Measurements from ENCODE around the gene UPK3BL1.
"Not testable (repeated sequence)": the region's sequence is repeated elsewhere in the genome, so short reads cannot be mapped to it uniquely, and the experiment has no call there.

The UPK3BL1 gene

DNA sequence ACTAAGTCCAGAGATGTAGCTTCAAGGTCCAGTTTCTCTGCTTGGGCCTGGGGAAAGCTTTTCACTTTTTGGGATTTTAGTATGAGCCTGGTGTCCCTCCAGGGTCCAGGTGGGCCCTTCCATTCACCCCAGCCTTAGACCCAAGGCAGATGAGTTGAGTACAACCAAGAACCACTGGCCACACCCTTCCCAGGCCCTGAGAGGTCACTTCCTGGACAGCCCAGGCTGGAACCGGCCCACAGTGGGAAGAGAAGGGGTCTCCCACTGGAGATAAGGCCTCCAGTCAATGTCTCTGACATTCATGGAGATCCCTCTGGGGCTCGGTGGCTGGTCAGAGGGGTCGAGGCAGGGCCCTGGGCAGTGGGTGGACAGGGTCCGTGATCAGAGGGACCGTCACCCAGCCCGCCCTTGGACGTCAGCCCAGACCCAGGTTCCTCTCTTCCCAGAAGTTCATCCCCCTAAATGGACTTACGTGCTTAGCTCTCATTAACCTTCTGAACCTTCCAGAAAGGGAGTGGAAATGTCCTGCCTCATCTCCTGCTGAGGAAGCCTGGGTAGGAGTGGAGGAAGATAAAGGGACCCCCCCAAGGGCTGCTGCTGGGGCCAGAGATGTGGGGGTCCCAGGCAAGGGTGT, 15.2 kb downstream of the UPK3BL1 start:
- not testable (repeated sequence) for DNase-seq (ENCODE audit: low read depth in 2 of 2)

DNA sequence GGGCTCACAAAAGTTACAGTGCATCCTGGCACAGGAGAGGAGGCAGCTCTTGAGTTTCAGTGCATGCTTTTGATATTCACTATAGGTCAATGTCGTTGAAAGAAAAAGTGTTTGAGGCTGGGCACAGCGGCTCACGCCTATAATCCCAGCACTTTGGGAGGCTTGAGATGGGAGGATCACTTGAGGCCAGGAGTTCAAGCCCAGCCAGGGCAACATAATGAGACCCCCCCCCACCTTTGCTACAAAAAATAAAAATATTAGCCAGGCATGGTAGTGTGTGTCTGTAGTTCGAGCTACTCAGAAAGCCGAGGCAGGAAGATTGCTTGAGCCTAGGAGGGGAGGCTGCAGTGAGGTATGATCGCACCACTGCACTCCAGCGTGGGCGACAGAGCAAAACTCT, 24.5 kb downstream of the UPK3BL1 start:
- not testable (repeated sequence) for DNase-seq (ENCODE audit: low read depth in 2 of 2)

DNA sequence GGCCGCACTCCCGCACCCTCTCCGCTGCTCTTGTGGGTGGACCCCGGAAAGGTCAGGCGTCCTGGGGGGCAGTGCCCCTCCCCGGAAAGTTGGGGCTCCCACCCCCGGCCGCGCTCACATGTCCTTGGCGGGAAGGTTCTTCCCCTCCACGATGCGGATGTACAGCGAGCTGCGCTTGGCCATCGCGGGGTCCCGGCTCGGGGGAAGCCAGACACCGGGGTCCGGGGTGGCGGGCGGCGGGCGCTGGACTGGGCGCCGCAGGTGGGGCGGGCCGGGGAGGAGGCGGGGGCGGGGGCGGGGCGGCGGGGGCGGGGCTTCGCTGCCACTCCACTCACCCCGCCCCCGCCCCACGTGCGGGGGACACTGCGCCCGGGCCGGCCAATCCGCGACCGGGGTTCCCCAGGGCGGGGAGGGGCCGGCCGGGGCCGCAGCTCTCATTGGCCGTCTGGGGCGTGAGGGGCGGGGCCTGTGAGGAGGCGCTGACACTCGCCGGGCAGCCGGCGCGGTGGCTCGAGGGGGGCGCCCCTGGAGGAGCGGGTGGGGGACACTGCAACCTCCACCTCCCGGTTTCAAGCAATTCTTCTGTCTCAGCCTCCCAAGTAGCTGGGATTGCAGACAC, 26.0 kb downstream of the UPK3BL1 start, which contains the start of gene RASA4:
Gene RASA4, minus strand, starts transcription at position 250 of the 619 bp plus-strand sequence. Its CDS starts 67 bp downstream, at position 183.
- DNase-seq (ENCODE audit: low read depth in 2 of 2), result not testable (repeated sequence)

DNA sequence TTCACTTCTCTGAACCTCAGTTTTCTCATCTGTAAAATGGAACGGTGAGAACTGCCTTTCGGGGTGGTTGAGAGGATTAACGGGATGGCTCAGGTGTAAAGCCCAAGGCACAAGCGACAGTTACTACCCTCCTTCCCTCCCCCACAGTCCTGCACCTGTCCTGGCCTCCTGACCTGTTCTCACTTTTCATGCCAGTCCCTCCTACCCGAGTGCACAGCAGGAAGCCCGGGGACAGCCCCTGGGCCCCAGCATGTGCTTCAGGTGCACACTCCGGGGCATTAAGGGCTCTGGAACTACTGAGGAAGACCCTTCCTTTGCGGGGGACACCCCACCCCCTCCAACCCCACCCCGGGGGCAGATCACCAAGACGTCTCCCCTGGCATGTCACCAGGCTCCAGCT, 26.7 kb downstream of the UPK3BL1 start:
- not testable (repeated sequence) for DNase-seq (ENCODE audit: low read depth in 2 of 2)

DNA sequence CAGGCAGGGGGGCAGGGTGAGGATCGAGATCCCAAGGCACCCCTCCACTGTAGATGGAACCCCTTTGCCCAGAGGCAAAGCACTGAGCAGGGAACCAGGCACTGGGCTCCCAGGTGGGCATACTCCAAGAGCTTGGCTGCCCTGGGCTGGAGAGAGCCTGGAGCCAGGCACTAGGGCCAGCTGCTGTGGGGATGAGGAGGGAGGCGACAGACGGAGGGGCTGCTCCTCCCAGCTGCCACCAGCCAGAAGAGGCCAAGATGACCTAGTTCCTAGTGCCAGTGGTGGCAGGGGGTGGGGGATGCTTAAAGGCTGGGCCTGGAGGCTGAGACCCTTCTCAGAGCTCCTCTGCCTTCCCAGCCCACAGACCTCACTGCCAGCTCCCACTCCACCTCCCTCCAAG, 27.7 kb downstream of the UPK3BL1 start:
- DNase-seq (ENCODE audit: low read depth in 2 of 2), result not testable (repeated sequence)

DNA sequence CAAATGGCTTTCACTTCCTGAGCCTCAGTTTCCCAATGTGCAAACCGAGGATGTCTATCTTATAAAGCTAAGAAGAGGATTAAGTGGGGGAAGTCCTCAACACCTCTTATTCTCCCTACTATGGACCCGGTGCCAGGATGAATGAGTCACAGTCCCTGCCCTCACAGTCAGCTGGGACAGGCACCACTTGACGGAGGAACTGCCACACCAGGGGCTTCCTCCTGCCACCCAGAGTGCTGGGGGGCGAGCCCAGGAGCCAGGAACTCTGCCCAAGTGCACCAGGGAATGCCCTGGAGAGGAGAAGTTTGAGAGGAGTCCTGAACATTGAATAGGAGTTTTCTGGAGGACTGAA, 28.3 kb downstream of the UPK3BL1 start:
- not testable (repeated sequence) for DNase-seq (ENCODE audit: low read depth in 2 of 2)

DNA sequence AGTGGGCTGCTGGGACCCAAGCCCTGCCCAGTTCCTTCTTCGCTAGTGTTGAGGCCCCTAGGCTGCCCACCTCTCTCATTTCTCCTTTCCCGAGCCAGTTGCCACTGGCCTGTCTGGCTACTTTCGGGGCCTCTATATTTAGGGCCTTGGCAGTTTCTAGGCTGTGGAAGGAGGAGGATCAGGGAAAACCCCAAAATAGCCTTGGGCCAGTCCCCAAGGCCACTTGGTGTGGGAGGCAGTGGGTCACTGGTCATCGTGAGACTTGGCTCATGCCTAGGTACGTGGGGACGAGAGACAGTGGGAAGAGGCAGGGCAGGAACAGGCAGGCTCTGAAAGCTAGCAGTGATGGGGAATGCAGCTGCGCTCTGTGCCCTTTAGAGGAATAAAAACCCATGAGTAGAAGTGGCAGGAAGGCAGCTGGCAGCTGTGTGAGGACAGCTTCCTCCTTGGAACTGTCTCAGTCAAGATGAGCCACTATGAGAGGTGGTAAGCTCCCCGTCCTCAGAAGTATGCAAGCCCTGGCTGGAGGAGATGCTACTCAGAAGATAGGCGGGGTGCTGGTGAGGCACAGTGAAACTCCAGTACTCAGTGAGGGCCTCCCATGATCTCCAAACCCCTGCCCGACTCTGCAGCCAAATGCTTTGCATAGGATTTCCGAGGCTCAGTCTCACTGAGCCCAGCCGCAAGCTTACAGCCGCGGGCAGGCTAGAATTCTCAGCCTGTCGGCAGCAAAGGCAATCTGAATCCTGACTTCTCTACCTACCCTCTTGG, 28.8 kb downstream of the UPK3BL1 start:
- not testable (repeated sequence) for DNase-seq (ENCODE audit: low read depth in 2 of 2)

DNA sequence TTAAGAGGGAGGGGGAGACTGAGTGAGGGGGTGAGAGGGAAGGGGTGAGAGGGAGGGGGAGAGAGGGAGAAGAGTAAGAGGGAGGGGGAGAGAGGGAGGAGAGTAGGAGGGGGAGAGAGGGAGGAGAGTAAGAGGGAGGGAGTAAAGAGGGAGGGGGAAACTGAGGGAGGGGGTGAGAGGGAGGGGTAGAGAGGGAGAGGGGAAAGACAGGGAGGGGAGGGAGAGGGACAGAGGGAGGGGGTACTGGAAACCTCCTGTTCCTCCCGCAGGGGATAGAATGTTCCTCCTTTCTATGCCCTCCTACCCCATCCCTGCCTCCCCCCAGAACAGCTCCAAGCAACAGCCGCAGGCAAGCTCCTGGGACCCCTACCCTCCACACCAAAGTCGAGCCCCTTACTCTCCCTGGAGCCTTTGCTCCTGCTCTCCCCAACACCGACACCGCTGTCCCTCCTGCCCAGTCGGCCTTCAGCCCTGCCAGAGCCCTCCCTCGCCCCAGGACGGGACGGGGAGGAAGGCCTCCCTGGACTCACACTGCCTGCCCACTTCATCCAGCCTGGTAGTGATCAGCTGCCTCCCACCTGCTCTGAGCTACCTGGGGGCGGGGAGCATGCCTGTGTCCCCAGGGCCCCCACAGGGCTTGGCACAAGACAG, 30.8 kb downstream of the UPK3BL1 start:
- DNase-seq (ENCODE audit: low read depth in 2 of 2), result not testable (repeated sequence)

DNA sequence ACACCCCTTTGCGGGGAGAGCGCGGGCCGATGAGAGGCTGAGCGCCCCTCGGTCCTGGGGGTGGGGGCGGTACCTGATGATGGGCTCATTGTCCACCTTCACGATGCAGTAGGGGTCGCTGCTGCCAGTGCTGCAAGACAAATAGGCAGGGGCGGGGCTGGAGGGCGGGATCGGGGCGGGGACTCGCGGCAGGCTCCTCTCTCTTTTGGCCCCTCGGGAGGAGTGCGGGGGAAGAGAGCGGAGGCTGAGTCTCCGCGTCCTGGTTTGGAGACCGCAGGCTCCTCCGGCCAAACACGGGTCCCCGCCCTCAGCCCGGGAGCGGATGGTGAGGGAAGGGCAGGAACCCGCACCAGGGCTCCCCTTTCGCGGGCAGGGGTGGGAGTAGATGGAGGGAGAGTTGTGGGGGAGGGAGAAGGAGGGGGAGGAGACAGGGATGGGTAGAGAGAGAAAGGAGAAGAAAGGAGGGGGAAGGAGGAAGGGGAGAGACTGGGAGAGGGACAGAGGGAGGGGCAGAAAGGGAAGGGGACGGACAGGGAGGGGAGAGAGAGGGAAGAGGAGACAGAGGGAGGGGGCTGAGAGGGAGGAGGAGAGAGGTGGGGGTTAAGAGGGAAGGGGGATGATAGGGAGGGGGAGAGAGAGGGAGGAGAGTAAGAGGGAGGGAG, 31.4 kb downstream of the UPK3BL1 start:
- not testable (repeated sequence) for DNase-seq (ENCODE audit: low read depth in 2 of 2)

DNA sequence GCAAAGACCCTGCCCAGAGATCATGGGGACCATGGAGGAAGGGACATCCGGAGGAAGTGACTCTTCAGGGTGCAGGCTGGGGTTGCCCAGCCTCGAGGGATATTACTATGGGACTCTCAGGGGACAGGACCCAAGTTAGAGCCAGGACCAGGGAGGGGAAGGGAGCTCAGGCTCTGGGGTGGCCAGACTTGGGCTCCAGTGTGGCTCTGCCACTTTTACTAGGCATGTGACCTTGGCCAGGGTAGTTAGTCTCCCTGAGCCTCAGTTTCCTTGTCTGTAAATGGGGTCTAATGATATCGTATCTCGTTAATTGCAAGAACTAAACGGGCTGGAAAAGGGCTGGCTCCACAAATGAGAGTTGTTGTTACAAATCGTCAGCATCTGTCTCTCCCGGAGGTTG, 32.1 kb downstream of the UPK3BL1 start:
- DNase-seq (ENCODE audit: low read depth in 2 of 2), result not testable (repeated sequence)

DNA sequence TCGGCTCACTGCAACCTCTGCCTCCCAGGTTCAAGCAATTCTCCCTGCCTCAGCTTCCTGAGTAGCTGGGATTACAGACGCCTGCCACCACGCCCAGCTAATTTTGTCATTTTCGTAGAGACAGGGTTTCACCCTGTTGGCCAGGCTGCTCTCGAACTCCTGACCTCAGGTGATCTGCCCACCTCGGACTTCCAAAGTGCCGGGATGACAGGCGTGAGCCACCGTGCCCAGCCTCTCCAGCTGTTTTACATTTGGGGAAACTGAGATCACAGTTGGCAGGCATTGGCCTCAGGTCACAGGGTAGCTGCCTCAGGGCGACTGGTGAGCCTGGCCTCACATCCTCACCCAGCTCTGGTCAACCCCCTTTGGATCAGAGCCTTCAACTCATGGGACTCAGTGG, 32.9 kb downstream of the UPK3BL1 start:
- not testable (repeated sequence) for DNase-seq (ENCODE audit: low read depth in 2 of 2)

DNA sequence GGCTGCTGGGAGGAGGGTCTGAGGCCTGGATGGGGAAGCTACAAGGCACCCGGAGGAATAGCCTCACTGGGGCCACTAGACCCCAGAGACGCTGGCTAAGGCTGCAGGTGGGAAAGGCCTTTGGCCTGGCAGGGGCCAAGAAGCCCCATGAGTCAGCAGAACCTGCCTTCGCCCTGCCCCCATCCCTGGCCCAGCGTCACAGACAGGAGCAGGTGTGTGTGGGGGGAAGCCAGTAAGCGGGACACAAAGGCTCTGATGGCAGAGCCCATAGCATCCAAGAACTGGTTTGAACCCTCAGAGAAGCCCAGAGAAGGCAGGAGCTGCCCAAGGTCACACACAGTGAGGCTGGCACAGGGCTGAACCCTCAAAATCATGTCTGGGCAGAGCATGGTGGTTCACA, 35.7 kb downstream of the UPK3BL1 start:
- not testable (repeated sequence) for DNase-seq (ENCODE audit: low read depth in 2 of 2)

DNA sequence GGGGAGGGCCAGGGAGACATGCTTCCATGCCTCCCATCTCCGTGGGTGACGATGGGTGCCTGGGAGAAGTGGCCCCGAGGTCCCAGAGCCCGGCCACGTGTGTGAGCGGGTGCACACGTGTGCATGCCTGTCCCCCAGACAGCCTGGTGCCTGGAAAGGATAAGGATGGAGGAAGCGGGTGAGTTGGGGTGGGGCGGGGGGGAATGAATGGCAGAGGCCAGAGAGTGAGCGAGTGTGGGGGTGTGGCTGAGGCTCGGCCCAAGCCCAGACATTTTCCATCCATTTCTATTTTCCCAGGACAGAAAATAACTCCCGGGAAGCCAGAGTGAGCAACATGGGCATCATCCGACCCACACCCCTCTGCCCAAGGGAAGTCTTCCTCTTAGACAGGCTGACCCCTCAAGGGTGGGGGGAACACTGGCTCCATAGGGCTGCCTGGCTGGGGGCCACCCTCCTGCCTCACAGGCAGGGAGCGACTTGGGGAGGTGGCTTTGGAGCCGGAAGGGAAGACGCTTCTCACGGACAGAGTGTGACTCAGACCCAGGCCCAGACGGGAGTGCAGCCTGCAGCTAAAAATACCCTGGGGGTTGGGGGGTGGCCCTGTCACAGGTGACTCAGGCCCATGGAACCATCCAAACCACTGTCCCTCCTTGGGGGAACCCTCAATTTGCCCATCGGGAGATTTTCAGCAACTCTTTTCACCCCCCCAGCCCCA, 38.0 kb downstream of the UPK3BL1 start:
- not testable (repeated sequence) for DNase-seq (ENCODE audit: low read depth in 2 of 2)

DNA sequence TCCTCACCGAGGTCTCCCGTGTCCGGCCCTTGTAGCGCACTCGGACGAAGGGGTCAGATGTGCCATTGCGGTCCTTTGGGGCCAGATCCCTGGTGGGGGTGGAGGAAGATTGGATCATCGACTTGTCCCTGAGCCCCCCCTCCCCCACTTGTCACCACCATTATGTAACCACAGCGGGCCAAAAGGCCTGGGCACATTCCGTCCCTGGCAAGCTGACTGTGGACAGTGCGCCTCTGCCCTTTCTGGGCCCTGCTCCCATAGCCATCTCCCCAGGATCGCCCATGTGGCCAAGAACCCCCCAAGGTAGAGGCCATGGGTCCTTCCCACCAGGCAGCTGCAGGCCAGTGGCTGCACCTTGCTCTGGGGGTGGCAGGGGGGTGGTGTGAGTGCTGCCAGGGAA, 40.3 kb downstream of the UPK3BL1 start:
- not testable (repeated sequence) for DNase-seq (ENCODE audit: low read depth in 2 of 2)

DNA sequence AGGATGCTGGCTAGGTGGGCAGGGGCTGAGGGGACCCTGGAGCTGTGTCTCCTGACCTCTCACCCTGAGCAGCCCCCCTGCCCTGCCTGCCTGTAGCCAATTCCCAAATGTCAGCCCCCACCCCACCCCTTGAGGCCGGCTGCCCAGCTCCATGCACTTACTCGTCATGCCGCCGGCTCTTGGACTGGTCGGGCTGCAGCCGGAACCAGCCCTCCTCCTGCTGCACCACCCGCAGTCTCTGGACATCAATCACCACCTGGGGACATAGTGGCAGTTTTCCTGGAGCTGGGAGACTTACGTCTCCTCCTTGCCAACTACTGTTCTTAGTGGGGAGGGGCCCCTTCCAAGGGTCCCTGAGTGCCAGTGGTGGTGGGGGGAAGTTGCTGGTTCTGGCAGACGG, 42.9 kb downstream of the UPK3BL1 start:
- not testable (repeated sequence) for DNase-seq (ENCODE audit: low read depth in 2 of 2)

DNA sequence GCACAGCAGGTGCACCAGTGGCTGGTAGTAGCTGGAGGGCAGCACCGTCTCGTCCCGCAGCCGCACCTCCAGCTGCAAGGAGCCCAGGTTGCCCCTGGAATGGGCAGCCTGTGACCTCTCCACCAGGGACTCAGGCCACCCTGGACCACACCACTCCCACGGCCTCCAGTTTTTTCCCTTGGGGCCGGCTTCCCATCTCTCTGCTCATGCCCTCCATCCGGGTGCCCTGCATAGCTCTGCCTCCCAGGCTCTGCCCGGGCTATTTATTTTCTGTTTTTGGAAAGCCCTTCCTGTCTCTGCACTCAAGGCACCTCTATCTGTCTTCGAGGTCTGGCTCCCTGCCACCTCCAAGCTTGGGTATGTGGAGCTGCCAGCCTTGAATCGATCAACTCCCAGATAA, 46.6 kb downstream of the UPK3BL1 start:
- not testable (repeated sequence) for DNase-seq (ENCODE audit: low read depth in 2 of 2)

DNA sequence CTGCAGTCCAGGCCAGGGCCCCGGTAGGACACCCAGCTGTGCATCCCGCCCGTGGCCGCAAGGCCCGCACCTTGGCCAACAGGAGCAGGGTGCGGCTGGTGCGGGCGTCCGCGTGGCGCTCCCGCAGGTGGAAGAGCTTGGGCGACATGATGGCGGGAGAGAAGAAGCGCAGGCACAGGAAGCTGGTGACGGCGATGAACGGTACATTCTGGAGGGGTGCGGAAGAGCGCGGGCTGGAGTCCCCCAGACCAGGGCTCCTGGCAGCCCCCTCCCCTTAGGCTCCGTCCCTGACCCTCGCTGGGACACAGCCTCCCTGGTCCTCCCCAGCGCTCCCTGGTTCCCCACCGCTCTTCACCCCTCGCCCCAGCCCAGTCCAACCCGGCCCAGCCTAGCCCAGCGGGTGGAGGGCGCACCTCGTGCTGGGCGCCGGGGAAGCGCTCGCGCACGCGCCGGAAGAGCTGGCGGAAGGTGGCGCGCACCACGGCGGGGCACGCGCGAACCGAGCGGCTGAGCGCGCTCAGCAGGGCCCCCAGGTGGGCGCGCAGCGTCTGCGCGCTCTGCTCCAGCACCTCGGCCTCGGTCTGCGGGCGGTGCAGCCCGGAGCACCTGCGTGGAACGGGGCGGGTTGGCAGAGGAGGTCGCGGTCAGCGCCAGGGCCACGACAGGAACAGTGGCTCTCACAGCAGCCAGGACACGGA, 48.8 kb downstream of the UPK3BL1 start:
- DNase-seq (ENCODE audit: low read depth in 2 of 2), result not testable (repeated sequence)

DNA sequence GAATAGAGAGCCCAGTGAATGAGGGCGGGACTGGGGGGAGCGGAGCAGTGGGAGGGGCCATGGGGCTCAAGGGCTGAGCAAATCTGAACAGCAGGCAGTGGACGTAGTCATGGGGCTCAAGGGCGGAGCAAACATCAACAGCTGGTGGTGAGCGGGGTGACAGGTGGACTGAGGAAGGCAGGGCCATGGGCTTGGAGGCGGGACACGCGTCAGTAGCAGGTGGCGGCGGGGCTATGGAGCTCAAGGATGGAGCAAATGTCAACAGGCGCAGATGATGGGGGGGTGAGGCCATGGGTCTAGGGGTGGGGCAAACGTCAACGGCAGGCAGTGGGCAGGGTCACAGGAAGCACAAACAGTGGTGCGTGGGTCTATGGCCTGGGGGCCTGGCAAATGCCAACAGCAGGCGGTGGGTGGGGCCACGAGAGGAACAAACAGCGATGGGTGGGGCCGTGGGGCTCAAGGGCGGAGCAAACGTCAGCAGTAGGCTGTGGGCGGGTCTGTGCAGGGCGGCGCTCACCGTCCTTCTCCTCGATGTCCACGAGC, 50.0 kb downstream of the UPK3BL1 start:
- not testable (repeated sequence) for DNase-seq (ENCODE audit: low read depth in 2 of 2)

DNA sequence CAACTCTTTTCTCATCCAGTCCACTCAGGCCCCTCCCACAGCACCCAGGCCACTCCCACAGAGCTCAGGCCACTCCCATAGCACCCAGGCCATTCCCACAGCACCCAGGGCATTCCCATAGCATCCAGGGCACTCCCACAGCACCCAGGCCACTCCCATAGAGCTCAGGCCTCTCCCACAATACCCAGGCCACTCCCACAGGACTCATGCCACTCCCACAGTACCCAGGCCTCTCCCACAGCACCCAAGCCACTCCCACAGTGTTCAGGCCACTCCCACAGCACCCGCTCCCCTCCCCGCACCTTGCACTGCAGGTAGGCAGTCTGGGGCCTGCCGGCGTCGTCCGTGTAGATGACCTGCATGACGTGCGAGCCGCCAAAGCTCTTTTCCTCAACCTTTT, 52.7 kb downstream of the UPK3BL1 start:
- DNase-seq (ENCODE audit: low read depth in 2 of 2), result not testable (repeated sequence)

Data from stimulated activated CD8-positive, alpha-beta memory T cell treated with anti-CD3 and anti-CD28 coated beads, Interleukin-2, amount 100 ng/mL, for 1 hour (primary cell).